ENCODE measurements around the gene PTGES. TPM values are rescaled to one million over a fixed set of nuclear protein-coding genes. Genes with fewer than 3 reads are reported as not detected.
A peak's percentile ranks its signal among the peaks of the same experiment; 100 is the strongest.

The PTGES gene
- total RNA-seq, 2 experiments from 2014 or later = 0.25 to 0.38 TPM

DNA sequence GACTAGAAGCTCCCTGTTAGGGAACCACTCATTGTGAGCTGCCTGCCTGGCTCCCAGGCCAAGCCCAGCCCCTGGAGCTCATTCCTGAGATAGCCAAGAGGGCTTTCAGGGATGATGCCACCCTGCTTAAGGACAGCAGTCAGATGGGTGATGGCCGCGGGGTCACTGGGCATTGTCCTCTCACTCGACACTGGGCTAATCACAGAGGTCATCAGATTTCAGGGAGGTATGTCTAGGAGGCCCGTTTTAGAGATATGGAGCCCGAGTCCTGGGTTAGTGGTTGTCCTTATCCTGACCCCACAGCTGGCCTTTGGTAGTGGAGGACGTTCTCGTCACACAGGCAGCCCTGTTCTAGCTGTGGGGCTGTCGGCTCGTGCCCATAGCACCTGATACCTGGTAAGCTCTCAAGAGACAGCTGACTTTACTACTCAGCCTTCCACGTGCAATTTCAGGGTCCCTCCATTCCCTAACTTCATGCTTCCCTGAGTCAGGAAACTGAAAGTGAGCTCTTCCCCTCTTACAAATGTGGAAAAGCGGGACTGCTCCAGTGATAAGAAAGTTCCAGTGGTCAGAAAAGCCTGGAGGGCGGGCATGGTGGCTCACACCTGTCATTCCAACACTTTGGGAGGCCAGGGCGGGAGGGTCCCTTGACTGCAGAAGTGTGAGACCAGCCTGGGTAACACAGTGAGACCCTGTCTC is 7.1 kb upstream of the PTGES start:
- ATAC-seq (ENCODE audit: poor library complexity) (no peak), DNase-seq (no peak)
- H3K36me3 ChIP-seq (ENCODE audit: insufficient read depth, low read length) = no peaks in the 10 kb centered on the region
- H3K27ac Mint-ChIP-seq = no peak overlapping the region
- H3K4me3 Mint-ChIP-seq = no peak overlapping the region
- POLR2A ChIA-PET = no interaction called here
- H3K36me3 Mint-ChIP-seq (ENCODE audit: low read depth) = no peaks in the 10 kb centered on the region
- peaks cover 12% of the 10 kb centered on the region for H3K4me1 ChIP-seq (ENCODE audit: insufficient read depth, low read length)
- TF ChIP-seq, protein P1, sequence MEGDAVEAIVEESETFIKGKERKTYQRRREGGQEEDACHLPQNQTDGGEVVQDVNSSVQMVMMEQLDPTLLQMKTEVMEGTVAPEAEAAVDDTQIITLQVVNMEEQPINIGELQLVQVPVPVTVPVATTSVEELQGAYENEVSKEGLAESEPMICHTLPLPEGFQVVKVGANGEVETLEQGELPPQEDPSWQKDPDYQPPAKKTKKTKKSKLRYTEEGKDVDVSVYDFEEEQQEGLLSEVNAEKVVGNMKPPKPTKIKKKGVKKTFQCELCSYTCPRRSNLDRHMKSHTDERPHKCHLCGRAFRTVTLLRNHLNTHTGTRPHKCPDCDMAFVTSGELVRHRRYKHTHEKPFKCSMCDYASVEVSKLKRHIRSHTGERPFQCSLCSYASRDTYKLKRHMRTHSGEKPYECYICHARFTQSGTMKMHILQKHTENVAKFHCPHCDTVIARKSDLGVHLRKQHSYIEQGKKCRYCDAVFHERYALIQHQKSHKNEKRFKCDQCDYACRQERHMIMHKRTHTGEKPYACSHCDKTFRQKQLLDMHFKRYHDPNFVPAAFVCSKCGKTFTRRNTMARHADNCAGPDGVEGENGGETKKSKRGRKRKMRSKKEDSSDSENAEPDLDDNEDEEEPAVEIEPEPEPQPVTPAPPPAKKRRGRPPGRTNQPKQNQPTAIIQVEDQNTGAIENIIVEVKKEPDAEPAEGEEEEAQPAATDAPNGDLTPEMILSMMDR (IDR thresholded peaks at IDR 0.05) = no peak
- no peak overlapping the region for H3K27ac ChIP-seq (ENCODE audit: low read depth in 1 of 2, low read length in 2 of 2)
- H3K4me3 ChIP-seq (ENCODE audit: low read length) = no peak overlapping the region
- H3K9me3 ChIP-seq (ENCODE audit: control insufficient read depth in 1 of 2, insufficient read depth in 1 of 2, low read length in 2 of 2) = no peaks in the 10 kb centered on the region
- peaks cover 14% of the 10 kb centered on the region for H3K4me1 Mint-ChIP-seq (ENCODE audit: low read depth)
- CTCF ChIA-PET = interaction anchor here (0.7 to 1.1 kb wide), 2 partner anchors 33 to 711 kb away, joined by 3 to 5 read pairs; no protein-coding TSS in a partner anchor
- intact Hi-C loops (cut with DNase I, micrococcal nuclease) = no loop called here
- H3K9me3 Mint-ChIP-seq = no peaks in the 10 kb centered on the region
- H3K27me3 ChIP-seq (ENCODE audit: control insufficient read depth in 1 of 2, insufficient read depth in 2 of 2, low read length in 2 of 2) = no peaks in the 10 kb centered on the region
- peaks cover 4% of the 10 kb centered on the region for H3K27me3 Mint-ChIP-seq

DNA sequence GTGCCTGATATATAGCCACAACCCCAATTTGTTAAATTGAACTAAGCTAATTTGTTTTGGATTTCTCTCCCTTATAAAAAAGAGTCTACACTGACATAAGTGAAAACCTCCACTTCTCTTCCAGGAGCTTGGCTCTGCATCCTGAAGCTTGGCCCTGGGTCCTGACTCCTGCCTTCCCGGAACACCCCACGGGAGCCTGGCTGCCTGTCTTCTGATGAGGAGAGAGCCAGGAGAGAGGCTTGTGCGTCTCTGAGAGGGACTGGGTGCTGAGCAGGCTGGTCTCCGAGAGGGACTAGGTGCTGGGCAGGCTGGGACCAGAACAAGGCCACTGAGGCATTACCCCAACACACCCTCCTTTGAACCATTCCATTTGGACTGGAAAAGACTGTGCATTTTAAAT is 6.5 kb upstream of the PTGES start:
- H3K4me3 ChIP-seq (ENCODE audit: low read length) = no peak overlapping the region
- no peak overlapping the region for H3K27ac ChIP-seq (ENCODE audit: low read depth in 1 of 2, low read length in 2 of 2)
- H3K4me1 Mint-ChIP-seq (ENCODE audit: low read depth) = peaks cover 14% of the 10 kb centered on the region
- H3K9me3 Mint-ChIP-seq = no peaks in the 10 kb centered on the region
- no peak for DNase-seq
- peaks cover 4% of the 10 kb centered on the region for H3K27me3 Mint-ChIP-seq
- CTCF ChIA-PET = interaction anchor here (1.1 kb wide), 1 partner anchor 33 kb away, joined by 5 read pairs; no protein-coding TSS in a partner anchor
- no peaks in the 10 kb centered on the region for H3K36me3 Mint-ChIP-seq (ENCODE audit: low read depth)
- H3K27me3 ChIP-seq (ENCODE audit: control insufficient read depth in 1 of 2, insufficient read depth in 2 of 2, low read length in 2 of 2) = no peaks in the 10 kb centered on the region
- H3K27ac Mint-ChIP-seq = no peak overlapping the region
- peaks cover 12% of the 10 kb centered on the region for H3K4me1 ChIP-seq (ENCODE audit: insufficient read depth, low read length)
- POLR2A ChIA-PET = no interaction called here
- H3K9me3 ChIP-seq (ENCODE audit: control insufficient read depth in 1 of 2, insufficient read depth in 1 of 2, low read length in 2 of 2) = no peaks in the 10 kb centered on the region
- TF ChIP-seq, protein P1 (IDR thresholded peaks at IDR 0.05) = no peak
- no peak overlapping the region for H3K4me3 Mint-ChIP-seq
- H3K36me3 ChIP-seq (ENCODE audit: insufficient read depth, low read length) = no peaks in the 10 kb centered on the region
- intact Hi-C loops (cut with DNase I, micrococcal nuclease) = no loop called here
- no peak for ATAC-seq (ENCODE audit: poor library complexity)

DNA sequence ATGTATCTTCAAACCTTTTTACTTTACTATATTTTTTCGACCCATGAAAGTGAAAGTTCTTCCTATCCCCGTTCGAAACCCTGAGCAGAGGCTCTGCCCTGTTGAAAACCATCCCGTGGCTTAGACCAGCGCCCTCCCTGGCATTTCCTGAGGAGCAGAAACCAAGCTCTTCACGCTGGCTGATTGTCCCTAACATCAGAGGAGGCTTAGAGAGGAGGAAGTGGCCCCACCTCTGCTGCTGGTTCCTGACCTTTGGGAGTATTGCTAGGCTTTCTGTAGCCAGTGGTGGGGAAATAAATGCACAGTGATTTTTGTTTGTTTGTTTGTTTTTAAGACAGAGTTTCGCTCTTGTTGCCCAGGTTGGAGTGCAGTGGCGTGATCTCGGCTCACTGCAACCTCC is 4.2 kb upstream of the PTGES start:
- ChIA-PET CTCF (no interaction called here), POLR2A (no interaction called here)
- Histone ChIP-seq H3K36me3 (ENCODE audit: insufficient read depth, low read length) (no peaks in the 10 kb centered on the region), H3K4me3 (ENCODE audit: low read length) (no peak overlapping the region), H3K27me3 (ENCODE audit: control insufficient read depth in 1 of 2, insufficient read depth in 2 of 2, low read length in 2 of 2) (peaks cover 0 to 3% of the 10 kb centered on the region in 2 experiments), H3K4me1 (ENCODE audit: insufficient read depth, low read length) (peaks cover 23% of the 10 kb centered on the region), H3K27ac (ENCODE audit: low read depth in 1 of 2, low read length in 2 of 2) (no peak overlapping the region), H3K9me3 (ENCODE audit: control insufficient read depth in 1 of 2, insufficient read depth in 1 of 2, low read length in 2 of 2) (no peaks in the 10 kb centered on the region)
- Mint-ChIP-seq H3K36me3 (ENCODE audit: low read depth) (no peaks in the 10 kb centered on the region), H3K27me3 (peaks cover 14% of the 10 kb centered on the region), H3K9me3 (no peaks in the 10 kb centered on the region), H3K4me3 (no peak overlapping the region), H3K4me1 (ENCODE audit: low read depth) (peaks cover 28% of the 10 kb centered on the region), H3K27ac (no peak overlapping the region)
- DNase-seq (peak in 4 of 14 experiments; percentile 11 to 42 (median 28)), ATAC-seq (ENCODE audit: poor library complexity) (no peak)
- TF ChIP-seq, protein P1 (IDR thresholded peaks at IDR 0.05) = no peak
- intact Hi-C loops (cut with DNase I, micrococcal nuclease) = no loop called here

All from CD4-positive, alpha-beta T cell (primary cell).